H9 (cell line): ENCODE results near the gene PPP2R2B. TPM values are rescaled to one million over a fixed set of nuclear protein-coding genes. Genes with fewer than 3 reads are reported as not detected.

Experiments
- DNase-seq: peaks from one replicate; pipeline ENCODE4 v3.0.0-alpha.2; 2017
- H2AFZ ChIP-seq: one replicate; pipeline ENCODE4 v1.6.1; 2013; ENCODE audit warnings: mild to moderate bottlenecking, low read length, control low read depth, moderate library complexity
- H2AK5ac ChIP-seq: 2 replicates; pipeline ENCODE4 v1.6.1; 2013; ENCODE audit warnings: low read length, control low read depth, mixed read lengths; ENCODE audit not compliant: insufficient read length
- H2BK120ac ChIP-seq: one replicate; pipeline ENCODE4 v1.6.1; 2013; ENCODE audit warnings: low read depth, mild to moderate bottlenecking, low read length, control low read depth, inconsistent platforms; ENCODE audit not compliant: poor library complexity, severe bottlenecking
- H2BK12ac ChIP-seq: 2 replicates; pipeline ENCODE4 v1.6.1; 2013; ENCODE audit warnings: low read length, control low read depth, mixed read lengths, low read depth; ENCODE audit not compliant: insufficient read length
- H2BK15ac ChIP-seq: 2 replicates; pipeline ENCODE4 v1.6.1; 2013; ENCODE audit warnings: low read depth, low read length, control low read depth
- H2BK20ac ChIP-seq: one replicate; pipeline ENCODE4 v1.6.1; 2013; ENCODE audit warnings: low read depth, mild to moderate bottlenecking, low read length, control low read depth, inconsistent platforms; ENCODE audit not compliant: poor library complexity, severe bottlenecking
- H2BK5ac ChIP-seq: 2 replicates; pipeline ENCODE4 v1.6.1; 2013; ENCODE audit warnings: low read length, control low read depth, mixed read lengths; ENCODE audit not compliant: insufficient read length
- H3K14ac ChIP-seq: 2 replicates; pipeline ENCODE4 v1.6.1; 2013; ENCODE audit warnings: low read length, control low read depth; ENCODE audit not compliant: insufficient read depth
- H3K18ac ChIP-seq: 2 replicates; pipeline ENCODE4 v1.6.1; 2013; ENCODE audit warnings: low read depth, mild to moderate bottlenecking, mixed read lengths, low read length, control low read depth; ENCODE audit not compliant: insufficient read length
- H3K23ac ChIP-seq: 2 replicates; pipeline ENCODE4 v1.6.1; 2013; ENCODE audit warnings: low read length, control low read depth, mixed read lengths, low read depth; ENCODE audit not compliant: insufficient read length
- H3K23me2 ChIP-seq: 2 replicates; pipeline ENCODE4 v1.6.1; 2013; ENCODE audit warnings: low read depth, mild to moderate bottlenecking, mixed read lengths, low read length, control low read depth; ENCODE audit not compliant: insufficient read length, poor library complexity, severe bottlenecking
- H3K27ac ChIP-seq: 2 replicates; pipeline ENCODE4 v1.5.1; 2013; ENCODE audit warnings: low read length, control low read depth, mixed read lengths, low read depth; ENCODE audit not compliant: insufficient read length
- H3K27me3 ChIP-seq: 2 replicates; pipeline ENCODE4 v1.6.1; 2013; ENCODE audit warnings: low read length, control low read depth, inconsistent platforms; ENCODE audit not compliant: insufficient read depth
- H3K4ac ChIP-seq: 2 replicates; pipeline ENCODE4 v1.6.1; 2013; ENCODE audit warnings: low read depth, mild to moderate bottlenecking, control low read depth, inconsistent platforms, low read length, moderate library complexity
- H3K4me1 ChIP-seq: 2 replicates; pipeline ENCODE4 v1.6.1; 2013; ENCODE audit warnings: low read length, control low read depth, inconsistent platforms; ENCODE audit not compliant: insufficient read depth
- H3K4me2 ChIP-seq: 2 replicates; pipeline ENCODE4 v1.6.1; 2013; ENCODE audit warnings: low read length, control low read depth, mixed read lengths; ENCODE audit not compliant: insufficient read length, insufficient read depth
- H3K56ac ChIP-seq: 2 replicates; pipeline ENCODE4 v1.6.1; 2013; ENCODE audit warnings: low read depth, mild to moderate bottlenecking, mixed read lengths, low read length, control low read depth; ENCODE audit not compliant: insufficient read length
- H3K79me1 ChIP-seq: 2 replicates; pipeline ENCODE4 v1.6.1; 2013; ENCODE audit warnings: low read depth, mild to moderate bottlenecking, moderate library complexity, low read length, control low read depth, inconsistent platforms; ENCODE audit not compliant: insufficient read depth, poor library complexity, severe bottlenecking
- H3K79me2 ChIP-seq: 2 replicates; pipeline ENCODE4 v1.6.1; 2013; ENCODE audit warnings: low read length, control low read depth, inconsistent platforms; ENCODE audit not compliant: insufficient read depth
- H3K9ac ChIP-seq: 2 replicates; pipeline ENCODE4 v1.6.1; 2013; ENCODE audit warnings: low read length, control low read depth, mixed read lengths; ENCODE audit not compliant: insufficient read length; ENCODE audit errors: extremely low read depth
- H3K9me3 ChIP-seq: one replicate; pipeline ENCODE4 v1.6.1; 2013; ENCODE audit warnings: low read depth, low read length, inconsistent platforms; ENCODE audit not compliant: control insufficient read depth
- H3T11ph ChIP-seq: one replicate; pipeline ENCODE4 v1.6.1; 2013; ENCODE audit warnings: mild to moderate bottlenecking, low read length, control low read depth, inconsistent platforms
- H4K20me1 ChIP-seq: one replicate; pipeline ENCODE4 v1.6.1; 2013; ENCODE audit not compliant: control insufficient read depth, insufficient read length, insufficient read depth
- H4K5ac ChIP-seq: 2 replicates; pipeline ENCODE4 v1.6.1; 2013; ENCODE audit warnings: low read depth, mild to moderate bottlenecking, mixed read lengths, low read length, control low read depth; ENCODE audit not compliant: insufficient read length
- H4K8ac ChIP-seq: replicated peaks from 2 replicates; pipeline ENCODE4 v1.6.1; 2013; ENCODE audit warnings: low read length, control low read depth, mixed read lengths, low read depth; ENCODE audit not compliant: insufficient read length
- H4K91ac ChIP-seq: 2 replicates; pipeline ENCODE4 v1.6.1; 2013; ENCODE audit warnings: low read depth, mild to moderate bottlenecking, moderate library complexity, mixed read lengths, low read length, control low read depth; ENCODE audit not compliant: insufficient read length
- H3K27ac Mint-ChIP-seq, 3 experiments: 2 replicates in 2 of 3; 3 replicates in 1 of 3; pipeline ENCODE4 v1.8.0; 2020 to 2021; ENCODE audit warnings: mixed read lengths in 3 of 3, mild to moderate bottlenecking in 1 of 3, moderate library complexity in 1 of 3
- H3K27me3 Mint-ChIP-seq: 2 replicates; pipeline ENCODE4 v1.8.0; 2021; ENCODE audit warnings: low read depth, mild to moderate bottlenecking, moderate library complexity, mixed read lengths
- H3K36me3 Mint-ChIP-seq, 3 experiments: 2 replicates in 2 of 3; 3 replicates in 1 of 3; pipeline ENCODE4 v1.8.0; 2020 to 2021; ENCODE audit warnings: low read depth in 3 of 3, mixed read lengths in 3 of 3; ENCODE audit not compliant: insufficient read depth in 1 of 3
- H3K4me1 Mint-ChIP-seq, 2 experiments: 2 replicates each; pipeline ENCODE4 v1.8.0; 2020; ENCODE audit warnings: mixed read lengths in 2 of 2
- H3K4me3 Mint-ChIP-seq, 2 experiments: 2 replicates in 1 of 2; 3 replicates in 1 of 2; pipeline ENCODE4 v1.8.0; 2020 to 2021; ENCODE audit warnings: mild to moderate bottlenecking in 2 of 2, mixed read lengths in 2 of 2, moderate library complexity in 1 of 2
- H3K9me3 Mint-ChIP-seq, 2 experiments: 2 replicates in 1 of 2; 3 replicates in 1 of 2; pipeline ENCODE4 v1.8.0; 2020; ENCODE audit warnings: mild to moderate bottlenecking in 2 of 2, mixed read lengths in 2 of 2, moderate library complexity in 1 of 2
- WGBS: extraction: QIAGEN DNeasy Blood & Tissue Kit; methylation state at CpG from one replicate; pipeline ENCODE4 v1.1.7; 2013; ENCODE audit warnings: missing lambda C conversion rate, low lambda C conversion rate, mixed read lengths; ENCODE audit not compliant: insufficient read length; ENCODE audit errors: extremely low coverage; 5-methylcytosine and 5-hydroxymethylcytosine counted together
- total RNA-seq: library from RNA; stranded (reverse); gene quantifications from 2 replicates; pipeline ENCODE4 v1.2.1, GENCODE V29; 2021
- TF ChIP-seq, protein P1 (sequence below): fragments of 200-600 bp; sonication (generic); conservative IDR thresholded peaks from 3 replicates; pipeline ENCODE4 v1.8.0; 2021; ENCODE audit warnings: antibody characterized with exemption, mild to moderate bottlenecking

The PPP2R2B gene
- total RNA-seq, 1 experiment from 2014 or later: 14.3 TPM

DNA sequence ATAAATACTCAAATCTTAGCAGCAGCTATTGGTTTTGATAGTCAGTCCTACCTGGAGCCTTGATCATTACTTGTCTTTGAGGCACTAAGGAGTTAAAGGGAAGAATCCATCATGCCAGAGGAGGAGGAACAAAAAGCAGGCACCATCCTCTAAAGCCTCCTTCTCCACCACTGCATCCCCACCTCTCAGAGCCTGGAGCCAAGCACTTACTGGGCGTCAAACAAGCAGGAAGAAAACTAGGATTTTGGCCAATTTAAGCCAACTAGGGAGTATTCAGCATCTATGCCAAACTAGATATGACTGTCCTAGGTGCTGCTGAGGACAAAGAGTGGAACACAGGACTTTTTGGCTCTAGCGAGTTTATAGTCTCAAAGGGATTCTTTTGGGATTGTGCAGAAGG lies 152.5 kb downstream of the PPP2R2B start:
- peaks cover 28 to 33% (median 30%) of the 10 kb centered on the region in 3 experiments for H3K36me3 Mint-ChIP-seq
- Histone ChIP-seq H3K79me1 (no peaks in the 10 kb centered on the region), H3K27me3 (no peaks in the 10 kb centered on the region), H4K8ac (no peak overlapping the region), H2BK120ac (no peak overlapping the region), H3K79me2 (no peaks in the 10 kb centered on the region), H2BK15ac (no peak overlapping the region), H4K91ac (no peak overlapping the region), H2BK12ac (no peak overlapping the region), H4K5ac (no peak overlapping the region), H4K20me1 (no peaks in the 10 kb centered on the region), H3K23ac (no peak overlapping the region), H3K9me3 (peaks cover 6% of the 10 kb centered on the region), H3T11ph (no peak overlapping the region), H3K4me1 (no peaks in the 10 kb centered on the region), H3K4ac (no peak overlapping the region), H3K56ac (no peak overlapping the region), H2BK5ac (no peak overlapping the region), H3K9ac (no peak overlapping the region), H3K14ac (no peak overlapping the region), H2BK20ac (no peak overlapping the region), H3K18ac (no peak overlapping the region), H2AK5ac (no peak overlapping the region), H3K4me2 (no peak overlapping the region), H2AFZ (no peak overlapping the region), H3K27ac (no peak overlapping the region), H3K23me2 (no peaks in the 10 kb centered on the region)
- WGBS: no CpG with 5 or more reads among the region's 2 CpGs
- peaks cover 32 to 33% of the 10 kb centered on the region in 2 experiments for H3K9me3 Mint-ChIP-seq
- peaks cover 2% of the 10 kb centered on the region; the same call in 1 of the 2 replicates for H3K27me3 Mint-ChIP-seq
- DNase-seq: no peak
- TF ChIP-seq, protein P1, sequence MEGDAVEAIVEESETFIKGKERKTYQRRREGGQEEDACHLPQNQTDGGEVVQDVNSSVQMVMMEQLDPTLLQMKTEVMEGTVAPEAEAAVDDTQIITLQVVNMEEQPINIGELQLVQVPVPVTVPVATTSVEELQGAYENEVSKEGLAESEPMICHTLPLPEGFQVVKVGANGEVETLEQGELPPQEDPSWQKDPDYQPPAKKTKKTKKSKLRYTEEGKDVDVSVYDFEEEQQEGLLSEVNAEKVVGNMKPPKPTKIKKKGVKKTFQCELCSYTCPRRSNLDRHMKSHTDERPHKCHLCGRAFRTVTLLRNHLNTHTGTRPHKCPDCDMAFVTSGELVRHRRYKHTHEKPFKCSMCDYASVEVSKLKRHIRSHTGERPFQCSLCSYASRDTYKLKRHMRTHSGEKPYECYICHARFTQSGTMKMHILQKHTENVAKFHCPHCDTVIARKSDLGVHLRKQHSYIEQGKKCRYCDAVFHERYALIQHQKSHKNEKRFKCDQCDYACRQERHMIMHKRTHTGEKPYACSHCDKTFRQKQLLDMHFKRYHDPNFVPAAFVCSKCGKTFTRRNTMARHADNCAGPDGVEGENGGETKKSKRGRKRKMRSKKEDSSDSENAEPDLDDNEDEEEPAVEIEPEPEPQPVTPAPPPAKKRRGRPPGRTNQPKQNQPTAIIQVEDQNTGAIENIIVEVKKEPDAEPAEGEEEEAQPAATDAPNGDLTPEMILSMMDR: no peak
- peaks cover 15 to 20% of the 10 kb centered on the region in 2 experiments for H3K4me1 Mint-ChIP-seq
- H3K27ac Mint-ChIP-seq: no peak overlapping the region
- H3K4me3 Mint-ChIP-seq: no peak overlapping the region
